ENCODE measurements around the gene EFNA3.
"Not testable (repeated sequence)": the region's sequence is repeated elsewhere in the genome, so short reads cannot be mapped to it uniquely, and the experiment has no call there.

Gene EFNA3

DNA sequence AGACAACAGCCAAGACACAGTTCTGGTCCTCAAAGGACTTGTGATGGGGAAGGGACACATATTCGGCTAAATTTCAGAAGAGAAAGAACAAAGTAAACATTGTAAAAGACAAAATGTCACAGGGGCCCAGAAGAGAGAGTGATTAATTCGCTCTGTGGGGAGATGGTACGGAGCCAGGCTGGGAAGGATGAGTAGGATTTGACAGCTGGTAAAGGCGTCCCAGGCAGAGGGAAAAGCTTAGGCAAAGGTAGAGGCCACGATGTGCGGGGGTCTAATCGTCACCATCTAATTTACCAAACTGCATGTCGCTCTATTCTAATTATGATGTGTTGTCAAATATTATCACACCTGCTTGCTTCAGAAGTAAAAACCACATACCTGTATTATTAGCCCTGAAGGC is 31.7 kb downstream of the EFNA3 start:
- Histone ChIP-seq H3K4me3 (ENCODE audit: low read depth in 1 of 2, low read length in 2 of 2) (no peak overlapping the region), H3K4me1 (ENCODE audit: control insufficient read depth in 1 of 2, insufficient read depth in 2 of 2, low read length in 2 of 2) (no peaks in the 10 kb centered on the region), H3K27me3 (ENCODE audit: low read depth, low read length) (no peaks in the 10 kb centered on the region), H3K36me3 (ENCODE audit: control insufficient read depth in 1 of 2, insufficient read depth in 2 of 2, low read length in 2 of 2) (no peaks in the 10 kb centered on the region), H3K9me3 (ENCODE audit: control insufficient read depth in 1 of 2, low read length in 2 of 2) (no peaks in the 10 kb centered on the region), H3K27ac (ENCODE audit: low read length) (no peak overlapping the region)

DNA sequence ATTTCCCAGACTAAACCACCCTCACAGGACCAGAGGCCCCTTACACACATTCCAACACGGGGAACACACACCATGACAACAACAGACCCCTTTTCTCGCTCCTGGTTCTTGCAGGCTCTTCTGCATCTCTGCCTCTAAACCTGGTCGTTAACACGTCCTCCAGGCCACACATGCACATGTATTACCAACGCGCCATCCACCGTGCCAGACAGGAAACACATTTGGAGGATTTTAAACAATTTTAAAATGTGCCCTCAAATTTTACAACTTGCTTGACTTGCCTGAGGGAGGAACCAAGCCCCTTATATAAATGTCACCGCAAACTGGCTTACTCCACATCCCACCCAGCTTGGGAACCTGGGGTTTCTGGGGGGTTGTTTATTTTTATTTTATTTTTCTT is 32.2 kb downstream of the EFNA3 start:
- no peaks in the 10 kb centered on the region for H3K4me1 ChIP-seq (ENCODE audit: control insufficient read depth in 1 of 2, insufficient read depth in 2 of 2, low read length in 2 of 2)
- no peaks in the 10 kb centered on the region for H3K36me3 ChIP-seq (ENCODE audit: control insufficient read depth in 1 of 2, insufficient read depth in 2 of 2, low read length in 2 of 2)
- no peaks in the 10 kb centered on the region for H3K27me3 ChIP-seq (ENCODE audit: low read depth, low read length)
- H3K27ac ChIP-seq (ENCODE audit: low read length) = no peak overlapping the region
- no peak overlapping the region for H3K4me3 ChIP-seq (ENCODE audit: low read depth in 1 of 2, low read length in 2 of 2)
- no peaks in the 10 kb centered on the region for H3K9me3 ChIP-seq (ENCODE audit: control insufficient read depth in 1 of 2, low read length in 2 of 2)

DNA sequence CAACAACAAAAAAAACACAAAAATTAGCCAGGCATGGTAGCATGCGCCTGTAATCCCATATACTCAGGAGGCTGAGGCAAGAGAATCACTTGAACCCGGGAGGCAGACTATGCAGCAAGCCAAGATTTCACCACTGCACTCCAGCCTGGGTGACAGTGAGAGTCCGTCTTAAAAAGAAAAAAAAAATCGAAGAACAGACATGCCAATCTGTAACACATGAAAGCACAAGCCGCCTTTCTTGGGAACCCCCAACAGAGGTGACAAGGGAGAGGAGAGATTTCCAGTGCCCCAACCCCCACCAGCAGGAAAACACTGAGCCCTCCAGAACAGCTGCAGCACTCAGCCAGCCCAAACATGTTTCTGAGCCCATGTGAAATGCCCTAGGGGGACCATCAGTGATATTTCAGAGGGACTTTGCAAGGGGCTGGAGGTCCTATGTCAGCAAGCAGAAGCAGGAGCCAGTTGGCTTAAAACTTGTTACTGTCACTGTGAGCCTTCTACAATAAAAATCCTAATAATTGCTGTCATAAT is 34.9 kb downstream of the EFNA3 start:
- no peaks in the 10 kb centered on the region for H3K27me3 ChIP-seq (ENCODE audit: low read depth, low read length)
- no peak overlapping the region for H3K4me3 ChIP-seq (ENCODE audit: low read depth in 1 of 2, low read length in 2 of 2)
- H3K4me1 ChIP-seq (ENCODE audit: control insufficient read depth in 1 of 2, insufficient read depth in 2 of 2, low read length in 2 of 2) = no peaks in the 10 kb centered on the region
- H3K27ac ChIP-seq (ENCODE audit: low read length) = no peak overlapping the region
- H3K9me3 ChIP-seq (ENCODE audit: control insufficient read depth in 1 of 2, low read length in 2 of 2) = no peaks in the 10 kb centered on the region
- no peaks in the 10 kb centered on the region for H3K36me3 ChIP-seq (ENCODE audit: control insufficient read depth in 1 of 2, insufficient read depth in 2 of 2, low read length in 2 of 2)

DNA sequence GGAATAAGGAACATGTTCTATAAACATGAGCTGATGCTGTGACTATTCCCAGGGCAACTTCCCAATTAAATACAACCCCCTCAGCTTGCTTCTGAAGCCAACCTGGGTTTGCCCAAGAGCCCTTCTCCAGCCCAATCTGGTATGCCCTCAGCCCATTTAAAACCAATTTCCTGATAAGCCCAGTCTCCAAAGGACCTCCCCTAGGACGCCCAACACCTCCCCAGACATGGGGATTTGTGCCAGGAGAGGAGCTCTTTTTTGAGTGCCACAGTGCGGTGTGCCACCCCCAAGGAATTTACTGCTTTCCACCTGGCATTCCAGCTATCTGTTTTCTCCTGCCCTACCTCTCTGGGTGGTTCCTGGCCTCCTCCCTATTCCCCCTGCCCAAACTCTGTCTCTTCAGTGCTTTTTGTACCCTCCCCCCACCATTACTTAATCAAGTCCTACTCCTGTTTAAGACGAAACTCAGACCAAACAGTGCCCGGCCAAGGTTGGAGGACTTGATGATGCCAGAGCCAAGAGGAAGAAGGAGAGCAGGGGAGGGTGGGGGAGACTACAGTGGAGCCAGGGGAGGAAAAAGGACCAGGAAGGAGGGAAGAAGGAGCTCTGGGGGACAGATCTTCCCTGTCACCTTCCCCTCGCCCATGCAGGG is 37.6 kb downstream of the EFNA3 start:
- Histone ChIP-seq H3K9me3 (ENCODE audit: control insufficient read depth in 1 of 2, low read length in 2 of 2) (no peaks in the 10 kb centered on the region), H3K4me1 (ENCODE audit: control insufficient read depth in 1 of 2, insufficient read depth in 2 of 2, low read length in 2 of 2) (no peaks in the 10 kb centered on the region), H3K27me3 (ENCODE audit: low read depth, low read length) (no peaks in the 10 kb centered on the region), H3K27ac (ENCODE audit: low read length) (no peak overlapping the region), H3K36me3 (ENCODE audit: control insufficient read depth in 1 of 2, insufficient read depth in 2 of 2, low read length in 2 of 2) (no peaks in the 10 kb centered on the region), H3K4me3 (ENCODE audit: low read depth in 1 of 2, low read length in 2 of 2) (no peak overlapping the region)

DNA sequence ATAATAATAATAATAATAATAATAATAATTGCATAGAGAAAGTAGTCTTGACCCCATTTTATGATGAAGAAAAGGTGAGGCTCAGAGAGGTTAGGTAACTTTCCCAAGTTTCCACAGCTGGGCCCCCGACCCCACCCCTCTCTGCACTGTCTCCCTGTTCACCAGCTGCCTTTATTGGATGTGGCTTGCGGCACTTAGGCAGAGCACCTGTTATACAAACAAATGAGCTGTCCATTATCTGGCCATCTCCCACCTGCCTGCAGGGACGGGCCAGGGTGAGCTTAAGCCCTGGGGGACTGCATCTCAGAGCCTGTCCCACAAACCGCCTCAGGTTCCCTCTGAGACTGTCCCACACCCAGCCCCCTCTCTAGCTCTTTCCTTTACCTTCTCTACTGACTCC is 39.0 kb downstream of the EFNA3 start:
- Histone ChIP-seq H3K4me1 (ENCODE audit: control insufficient read depth in 1 of 2, insufficient read depth in 2 of 2, low read length in 2 of 2) (no peaks in the 10 kb centered on the region), H3K4me3 (ENCODE audit: low read depth in 1 of 2, low read length in 2 of 2) (no peak overlapping the region), H3K36me3 (ENCODE audit: control insufficient read depth in 1 of 2, insufficient read depth in 2 of 2, low read length in 2 of 2) (no peaks in the 10 kb centered on the region), H3K27ac (ENCODE audit: low read length) (no peak overlapping the region), H3K9me3 (ENCODE audit: control insufficient read depth in 1 of 2, low read length in 2 of 2) (no peaks in the 10 kb centered on the region), H3K27me3 (ENCODE audit: low read depth, low read length) (no peaks in the 10 kb centered on the region)

DNA sequence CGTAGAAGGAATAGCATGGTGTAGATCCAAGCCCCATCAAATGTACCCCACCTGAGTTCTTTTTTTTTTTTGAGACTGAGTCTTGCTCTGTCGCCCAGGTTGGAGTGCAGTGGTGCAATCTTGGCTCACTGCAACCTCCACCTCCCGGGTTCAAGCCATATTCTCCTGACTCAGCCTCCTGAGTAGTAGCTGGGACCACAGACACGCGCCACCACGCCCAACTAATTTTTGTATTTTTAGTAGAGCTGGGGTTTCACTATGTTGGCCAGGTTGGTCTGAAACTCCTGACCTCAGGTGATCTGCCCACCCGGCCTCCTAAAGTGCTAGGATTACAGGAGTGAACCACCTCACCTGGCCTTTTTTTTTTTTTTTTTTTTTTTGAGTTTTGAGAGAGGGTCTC is 39.5 kb downstream of the EFNA3 start:
- H3K27ac ChIP-seq (ENCODE audit: low read length); H3K4me3 ChIP-seq (ENCODE audit: low read depth in 1 of 2, low read length in 2 of 2); H3K4me1 ChIP-seq (ENCODE audit: control insufficient read depth in 1 of 2, insufficient read depth in 2 of 2, low read length in 2 of 2); H3K27me3 ChIP-seq (ENCODE audit: low read depth, low read length); H3K36me3 ChIP-seq (ENCODE audit: control insufficient read depth in 1 of 2, insufficient read depth in 2 of 2, low read length in 2 of 2); H3K9me3 ChIP-seq (ENCODE audit: control insufficient read depth in 1 of 2, low read length in 2 of 2): not testable (repeated sequence)

DNA sequence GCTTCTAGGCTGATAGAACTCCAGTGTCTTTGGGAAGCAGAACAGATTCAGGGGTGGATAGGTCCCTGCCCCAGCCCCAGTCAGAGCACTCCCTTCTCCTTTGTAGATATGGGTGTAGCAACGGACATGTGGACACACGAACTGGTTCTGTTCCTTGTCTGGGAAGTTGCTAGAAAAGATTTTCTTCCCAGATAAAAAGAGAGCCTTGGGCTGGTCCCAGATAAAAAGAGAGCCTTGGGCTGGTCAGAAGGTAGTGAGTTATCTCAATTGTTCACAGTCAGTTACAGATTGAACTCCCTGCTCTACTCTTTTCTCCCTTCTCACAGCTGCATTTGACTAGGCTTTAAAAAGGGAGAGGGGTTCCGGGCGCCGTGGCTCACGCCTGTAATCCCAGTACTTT is 41.6 kb downstream of the EFNA3 start:
- H3K9me3 ChIP-seq (ENCODE audit: control insufficient read depth in 1 of 2, low read length in 2 of 2) = no peaks in the 10 kb centered on the region
- no peaks in the 10 kb centered on the region for H3K36me3 ChIP-seq (ENCODE audit: control insufficient read depth in 1 of 2, insufficient read depth in 2 of 2, low read length in 2 of 2)
- no peaks in the 10 kb centered on the region for H3K4me1 ChIP-seq (ENCODE audit: control insufficient read depth in 1 of 2, insufficient read depth in 2 of 2, low read length in 2 of 2)
- H3K4me3 ChIP-seq (ENCODE audit: low read depth in 1 of 2, low read length in 2 of 2) = no peak overlapping the region
- H3K27me3 ChIP-seq (ENCODE audit: low read depth, low read length) = no peaks in the 10 kb centered on the region
- no peak overlapping the region for H3K27ac ChIP-seq (ENCODE audit: low read length)

DNA sequence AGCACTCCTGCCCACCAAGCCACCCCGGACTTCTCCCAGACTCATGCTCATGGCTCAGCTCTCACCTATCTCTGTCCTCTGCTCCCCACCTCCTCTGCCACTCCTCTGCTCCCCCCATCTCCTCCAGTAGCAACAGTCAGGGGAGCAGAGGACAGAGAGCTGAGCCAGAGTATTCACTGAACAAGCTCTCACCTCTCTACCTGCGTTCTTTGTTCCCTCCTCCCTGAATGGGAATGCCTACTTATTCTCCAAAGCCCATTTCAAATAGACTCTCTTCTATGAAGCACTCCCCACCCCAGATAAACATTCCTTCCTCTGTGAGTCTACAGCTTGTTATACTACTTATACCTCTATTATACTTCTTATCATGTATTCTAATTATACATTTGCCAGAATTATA is 42.6 kb downstream of the EFNA3 start:
- no peaks in the 10 kb centered on the region for H3K27me3 ChIP-seq (ENCODE audit: low read depth, low read length)
- H3K4me1 ChIP-seq (ENCODE audit: control insufficient read depth in 1 of 2, insufficient read depth in 2 of 2, low read length in 2 of 2) = peaks cover 0 to 6% of the 10 kb centered on the region in 2 donors
- no peaks in the 10 kb centered on the region for H3K36me3 ChIP-seq (ENCODE audit: control insufficient read depth in 1 of 2, insufficient read depth in 2 of 2, low read length in 2 of 2)
- no peak overlapping the region for H3K27ac ChIP-seq (ENCODE audit: low read length)
- H3K4me3 ChIP-seq (ENCODE audit: low read depth in 1 of 2, low read length in 2 of 2) = no peak overlapping the region
- no peaks in the 10 kb centered on the region for H3K9me3 ChIP-seq (ENCODE audit: control insufficient read depth in 1 of 2, low read length in 2 of 2)

DNA sequence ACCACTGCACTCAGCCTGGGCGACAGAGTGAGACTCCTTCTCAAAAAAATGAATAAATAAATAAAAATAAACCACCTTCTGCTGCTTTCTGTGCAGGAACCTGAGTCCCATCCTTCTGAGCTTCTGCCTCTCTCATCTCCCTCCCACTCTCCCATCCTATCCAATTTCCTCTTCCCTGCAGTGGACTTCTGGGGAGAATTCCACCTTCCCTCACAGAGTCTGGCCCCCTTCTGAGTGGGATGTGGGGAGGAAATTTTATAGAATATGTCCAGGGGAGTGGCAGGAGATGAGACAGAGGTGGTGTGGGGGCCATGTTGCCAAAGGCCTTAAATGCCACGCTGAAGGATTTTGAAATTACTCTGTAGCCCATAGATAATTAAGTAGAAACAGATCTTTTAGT is 43.7 kb downstream of the EFNA3 start:
- H3K36me3 ChIP-seq (ENCODE audit: control insufficient read depth in 1 of 2, insufficient read depth in 2 of 2, low read length in 2 of 2) = no peaks in the 10 kb centered on the region
- H3K9me3 ChIP-seq (ENCODE audit: control insufficient read depth in 1 of 2, low read length in 2 of 2) = no peaks in the 10 kb centered on the region
- no peak overlapping the region for H3K27ac ChIP-seq (ENCODE audit: low read length)
- H3K27me3 ChIP-seq (ENCODE audit: low read depth, low read length) = no peaks in the 10 kb centered on the region
- peaks cover 0 to 14% of the 10 kb centered on the region in 2 donors for H3K4me1 ChIP-seq (ENCODE audit: control insufficient read depth in 1 of 2, insufficient read depth in 2 of 2, low read length in 2 of 2)
- no peak overlapping the region for H3K4me3 ChIP-seq (ENCODE audit: low read depth in 1 of 2, low read length in 2 of 2)

DNA sequence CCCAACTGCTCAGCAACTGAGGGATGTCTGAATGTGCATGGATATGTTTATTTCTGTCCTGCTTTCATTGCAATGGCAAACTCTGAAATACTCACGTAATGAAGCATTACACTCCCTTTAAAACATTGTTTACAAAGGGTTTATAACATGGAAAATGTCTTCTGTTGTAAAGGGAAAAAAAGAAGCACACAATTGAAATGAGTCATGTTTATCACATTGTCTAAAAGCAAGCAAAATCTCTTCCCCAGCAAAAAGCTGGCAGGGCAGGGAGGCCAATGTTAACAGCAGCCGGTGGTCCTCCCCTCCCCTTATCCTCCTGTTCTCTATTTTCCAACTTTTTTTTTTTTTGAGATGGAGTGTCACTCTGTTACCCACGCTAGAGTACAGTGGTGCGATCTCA is 45.2 kb downstream of the EFNA3 start:
- no peak overlapping the region for H3K27ac ChIP-seq (ENCODE audit: low read length)
- no peak overlapping the region for H3K4me3 ChIP-seq (ENCODE audit: low read depth in 1 of 2, low read length in 2 of 2)
- H3K27me3 ChIP-seq (ENCODE audit: low read depth, low read length) = peaks cover 7% of the 10 kb centered on the region
- no peaks in the 10 kb centered on the region for H3K9me3 ChIP-seq (ENCODE audit: control insufficient read depth in 1 of 2, low read length in 2 of 2)
- no peaks in the 10 kb centered on the region for H3K36me3 ChIP-seq (ENCODE audit: control insufficient read depth in 1 of 2, insufficient read depth in 2 of 2, low read length in 2 of 2)
- peaks cover 0 to 25% of the 10 kb centered on the region in 2 donors for H3K4me1 ChIP-seq (ENCODE audit: control insufficient read depth in 1 of 2, insufficient read depth in 2 of 2, low read length in 2 of 2)

DNA sequence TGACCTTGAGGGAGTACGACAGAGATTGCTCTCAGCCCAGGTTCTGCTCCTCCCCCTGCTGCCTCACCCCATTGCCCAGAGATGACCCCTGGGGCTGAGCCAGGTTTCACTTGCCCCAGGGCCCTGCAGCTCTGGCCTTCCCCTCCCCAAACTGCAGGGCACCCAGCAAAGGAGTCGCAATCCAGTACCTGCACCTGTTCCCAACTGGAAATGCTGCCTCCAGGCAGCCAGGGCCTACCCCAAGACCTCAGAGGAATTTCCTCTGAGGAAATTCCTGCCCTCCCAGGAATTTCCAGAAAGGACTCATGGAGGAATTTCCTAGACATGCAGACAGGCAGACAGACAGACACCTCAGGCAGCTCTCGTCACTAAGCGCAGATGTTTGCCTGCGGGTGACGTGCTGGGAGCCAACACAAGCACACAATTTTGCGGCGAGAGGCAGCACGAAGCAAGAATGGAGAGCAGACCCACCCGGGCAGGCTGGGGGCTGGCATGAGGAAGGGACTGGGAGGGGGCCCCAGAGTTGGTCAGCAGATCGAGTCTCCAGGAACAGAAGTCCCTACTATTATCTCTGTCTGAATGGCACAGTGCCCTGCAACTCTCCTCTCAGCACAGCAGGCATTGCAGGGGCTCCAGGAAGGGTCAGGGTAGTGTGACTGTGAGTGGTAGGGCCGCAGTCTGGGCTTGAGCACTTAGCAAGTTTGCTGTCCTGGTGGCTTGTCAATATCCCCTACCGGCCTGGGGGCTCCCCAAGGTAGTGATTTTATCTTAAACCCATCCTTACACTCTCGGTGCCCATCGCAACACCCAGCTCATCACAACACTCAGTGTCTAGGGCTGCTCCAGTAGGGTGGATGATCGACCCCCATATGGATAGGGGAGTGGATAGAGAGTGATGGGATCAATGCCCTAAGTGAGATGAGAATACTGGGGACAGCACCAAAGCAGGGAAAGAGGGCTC is 46.1 kb downstream of the EFNA3 start:
- H3K4me3 ChIP-seq (ENCODE audit: low read depth in 1 of 2, low read length in 2 of 2) = no peak overlapping the region
- H3K9me3 ChIP-seq (ENCODE audit: control insufficient read depth in 1 of 2, low read length in 2 of 2) = no peaks in the 10 kb centered on the region
- peaks cover 0 to 34% of the 10 kb centered on the region in 2 donors for H3K4me1 ChIP-seq (ENCODE audit: control insufficient read depth in 1 of 2, insufficient read depth in 2 of 2, low read length in 2 of 2)
- no peak overlapping the region for H3K27ac ChIP-seq (ENCODE audit: low read length)
- no peaks in the 10 kb centered on the region for H3K36me3 ChIP-seq (ENCODE audit: control insufficient read depth in 1 of 2, insufficient read depth in 2 of 2, low read length in 2 of 2)
- H3K27me3 ChIP-seq (ENCODE audit: low read depth, low read length) = peaks cover 9% of the 10 kb centered on the region
